IPS-15b (cell line): Measurements from ENCODE around the gene EREG.

ENCODE experiments used
- H3K27me3 ChIP-seq: one replicate; pipeline ENCODE4 v1.6.1; 2013; ENCODE audit warnings: low read length; ENCODE audit not compliant: control insufficient read depth, insufficient read depth
- H3K36me3 ChIP-seq: one replicate; pipeline ENCODE4 v1.6.1; 2013; ENCODE audit warnings: low read length; ENCODE audit not compliant: control insufficient read depth, insufficient read depth
- H3K4me1 ChIP-seq: one replicate; pipeline ENCODE4 v1.6.1; 2013; ENCODE audit warnings: mild to moderate bottlenecking, low read length; ENCODE audit not compliant: control insufficient read depth, insufficient read depth
- H3K4me3 ChIP-seq: one replicate; pipeline ENCODE4 v1.5.1; 2013; ENCODE audit warnings: low read depth, low read length
- H3K9ac ChIP-seq: one replicate; pipeline ENCODE4 v1.6.1; 2013; ENCODE audit warnings: low read depth, mild to moderate bottlenecking, low read length
- H3K9me3 ChIP-seq: one replicate; pipeline ENCODE4 v1.6.1; 2013; ENCODE audit warnings: mild to moderate bottlenecking, low read length; ENCODE audit not compliant: control insufficient read depth, insufficient read depth

EREG gene

DNA sequence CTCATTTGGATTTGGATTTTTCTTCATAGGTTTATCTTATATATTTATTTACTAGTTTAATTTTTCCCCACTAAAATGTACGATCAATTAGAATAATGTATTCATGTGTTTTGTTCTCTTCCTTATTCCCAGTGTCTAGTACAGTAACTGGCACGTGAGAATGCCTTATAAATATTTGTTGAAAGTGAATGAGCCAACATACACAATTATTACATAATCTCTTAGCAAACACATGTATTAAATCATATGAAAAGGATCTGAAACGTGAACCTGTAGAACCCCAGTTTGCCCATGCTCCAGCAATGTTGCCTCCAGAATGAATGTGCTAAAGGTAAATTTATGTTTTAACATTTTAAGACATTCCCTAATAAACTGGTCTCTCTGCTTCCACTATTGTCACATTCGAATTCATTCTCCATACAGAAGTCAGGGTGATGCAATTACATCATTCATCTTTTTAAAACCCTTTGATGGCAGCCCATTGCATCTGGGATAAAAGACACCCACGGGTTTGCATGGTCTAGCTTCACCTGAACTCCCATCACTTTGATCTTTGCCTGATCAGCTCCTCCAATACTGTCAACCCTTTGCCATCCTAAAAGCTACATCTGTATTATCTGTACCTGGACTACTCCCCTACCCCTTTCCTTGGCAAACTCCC is 49.3 kb downstream of the EREG start:
- Histone ChIP-seq H3K4me1 (peaks cover 5% of the 10 kb centered on the region), H3K27me3 (no peaks in the 10 kb centered on the region), H3K9ac (no peak overlapping the region), H3K36me3 (no peaks in the 10 kb centered on the region), H3K4me3 (no peak overlapping the region), H3K9me3 (no peaks in the 10 kb centered on the region)

DNA sequence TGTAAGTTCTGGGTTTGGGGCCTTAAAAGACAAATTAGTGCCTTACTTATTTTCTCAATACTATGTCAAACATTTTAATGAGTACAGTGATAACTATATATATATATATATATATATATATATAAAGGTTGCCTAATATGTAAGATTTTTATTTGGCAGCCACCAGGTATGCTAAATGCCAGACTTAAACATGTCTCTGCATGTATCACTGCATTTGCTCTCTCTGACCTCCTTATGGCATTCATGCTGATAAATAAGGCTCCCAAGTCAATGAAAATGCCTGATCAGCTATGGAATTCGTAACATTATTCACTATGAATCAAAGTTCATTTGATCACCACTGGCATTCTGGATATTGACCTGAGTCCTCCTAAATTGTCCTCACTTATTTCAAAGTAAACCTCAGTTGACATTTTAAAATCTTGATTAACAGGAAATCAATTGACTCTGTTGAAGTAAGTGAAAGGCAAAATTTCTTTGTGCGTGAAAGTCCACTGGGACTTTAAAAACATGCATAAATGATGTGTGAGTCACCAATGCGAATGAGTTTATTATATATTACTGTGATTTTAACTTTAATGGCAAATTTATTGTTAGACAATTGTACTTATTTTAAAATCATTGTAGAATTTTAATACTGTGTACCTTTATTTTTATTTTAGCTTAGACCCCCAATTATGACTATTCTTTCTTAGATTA is 50.8 kb downstream of the EREG start:
- H3K9me3 ChIP-seq: peaks cover 3% of the 10 kb centered on the region
- H3K36me3 ChIP-seq: no peaks in the 10 kb centered on the region
- no peaks in the 10 kb centered on the region for H3K27me3 ChIP-seq
- no peak overlapping the region for H3K4me3 ChIP-seq
- H3K4me1 ChIP-seq: peaks cover 5% of the 10 kb centered on the region
- no peak overlapping the region for H3K9ac ChIP-seq

DNA sequence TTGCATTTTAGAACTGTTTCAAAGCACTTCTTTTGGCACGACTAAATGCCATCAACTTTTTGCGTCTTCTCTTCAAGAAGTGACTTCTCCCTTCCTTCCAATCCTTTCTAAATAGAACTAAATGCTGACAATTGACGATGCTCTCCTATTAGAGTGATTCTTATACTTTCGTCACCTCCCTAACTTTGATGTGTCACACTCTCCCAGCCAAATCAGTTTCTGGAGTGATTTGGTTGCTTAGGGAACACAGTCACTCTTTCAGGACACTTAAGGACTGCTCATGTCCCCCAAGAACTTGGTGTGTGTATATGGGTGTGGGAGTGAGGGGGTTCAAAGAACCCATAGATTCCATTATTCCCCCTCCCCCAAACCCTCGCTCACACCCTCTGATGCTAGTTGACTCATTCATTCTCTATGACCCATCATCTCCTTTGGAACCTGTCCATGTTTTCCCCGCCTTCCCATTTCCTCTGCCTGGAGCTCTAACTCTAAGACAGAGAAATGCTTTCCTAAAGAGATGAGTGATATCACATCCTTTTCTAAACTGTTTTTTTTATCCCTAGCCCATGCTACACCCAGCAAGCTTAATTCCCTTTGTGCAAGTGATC is 53.2 kb downstream of the EREG start:
- Histone ChIP-seq H3K4me3 (no peak overlapping the region), H3K36me3 (no peaks in the 10 kb centered on the region), H3K9ac (no peak overlapping the region), H3K27me3 (no peaks in the 10 kb centered on the region), H3K4me1 (peaks cover 2% of the 10 kb centered on the region), H3K9me3 (peaks cover 3% of the 10 kb centered on the region)

DNA sequence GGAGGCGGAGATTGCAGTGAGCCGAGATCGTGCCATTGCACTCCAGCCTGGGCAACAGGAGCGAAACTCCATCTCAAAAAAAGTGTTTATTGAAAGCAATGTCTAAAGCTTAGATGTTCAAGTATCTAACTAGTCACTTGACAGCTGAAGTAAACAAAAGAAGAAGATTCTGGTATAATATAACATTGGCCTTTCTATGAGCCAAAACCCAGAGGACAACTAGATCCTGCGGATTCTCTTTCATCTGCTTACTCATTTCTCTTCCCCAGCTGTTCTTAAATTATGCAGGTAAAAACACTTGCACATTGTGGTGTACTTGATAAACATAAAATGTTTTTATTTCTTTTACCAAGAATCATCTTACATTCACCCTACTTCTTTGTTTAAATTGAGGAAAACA is 55.9 kb downstream of the EREG start:
- Histone ChIP-seq H3K9me3 (peaks cover 3% of the 10 kb centered on the region), H3K36me3 (no peaks in the 10 kb centered on the region), H3K9ac (no peak overlapping the region), H3K27me3 (no peaks in the 10 kb centered on the region), H3K4me1 (peaks cover 3% of the 10 kb centered on the region), H3K4me3 (no peak overlapping the region)

DNA sequence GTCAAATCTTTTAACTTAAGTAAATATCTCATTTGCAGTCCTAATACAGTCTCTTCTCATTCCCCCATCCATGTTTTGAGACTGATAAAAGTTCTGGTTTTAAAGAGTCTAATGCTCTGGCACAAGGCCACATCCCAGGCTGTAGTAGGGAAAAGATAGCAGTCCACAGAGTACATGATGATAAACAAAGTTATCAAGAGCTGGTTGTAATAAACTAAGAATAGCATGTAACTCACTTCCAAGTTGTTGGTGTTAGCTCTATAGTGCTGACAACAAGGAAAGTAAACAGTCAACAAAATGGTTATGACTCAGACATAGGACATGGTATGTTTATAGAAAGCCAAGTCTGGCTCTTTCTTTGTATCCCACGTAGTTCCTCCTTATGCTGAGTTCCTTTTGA is 58.2 kb downstream of the EREG start:
- Histone ChIP-seq H3K36me3 (no peaks in the 10 kb centered on the region), H3K4me1 (peaks cover 3% of the 10 kb centered on the region), H3K9ac (no peak overlapping the region), H3K9me3 (peaks cover 3% of the 10 kb centered on the region), H3K4me3 (no peak overlapping the region), H3K27me3 (no peaks in the 10 kb centered on the region)

DNA sequence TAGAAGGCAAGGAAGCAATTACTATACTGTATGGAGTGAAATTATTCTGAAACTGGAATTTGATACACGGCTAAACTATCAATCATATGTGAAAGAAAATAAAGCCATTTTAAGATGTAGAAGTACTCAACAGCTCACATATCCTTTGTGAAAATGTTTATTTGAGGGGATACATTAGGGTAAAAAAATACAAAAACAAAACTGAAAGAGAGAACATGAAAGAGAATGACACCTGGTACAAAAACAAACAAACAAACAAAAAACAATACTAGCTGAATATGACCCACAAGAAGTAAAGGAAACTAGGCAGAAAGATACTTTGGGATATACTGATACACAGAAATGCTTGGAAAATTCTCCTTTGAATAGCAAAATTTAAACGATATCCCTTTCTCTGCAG is 59.2 kb downstream of the EREG start:
- Histone ChIP-seq H3K9me3 (peaks cover 3% of the 10 kb centered on the region), H3K4me3 (no peak overlapping the region), H3K36me3 (no peaks in the 10 kb centered on the region), H3K9ac (no peak overlapping the region), H3K4me1 (peaks cover 3% of the 10 kb centered on the region), H3K27me3 (no peaks in the 10 kb centered on the region)

DNA sequence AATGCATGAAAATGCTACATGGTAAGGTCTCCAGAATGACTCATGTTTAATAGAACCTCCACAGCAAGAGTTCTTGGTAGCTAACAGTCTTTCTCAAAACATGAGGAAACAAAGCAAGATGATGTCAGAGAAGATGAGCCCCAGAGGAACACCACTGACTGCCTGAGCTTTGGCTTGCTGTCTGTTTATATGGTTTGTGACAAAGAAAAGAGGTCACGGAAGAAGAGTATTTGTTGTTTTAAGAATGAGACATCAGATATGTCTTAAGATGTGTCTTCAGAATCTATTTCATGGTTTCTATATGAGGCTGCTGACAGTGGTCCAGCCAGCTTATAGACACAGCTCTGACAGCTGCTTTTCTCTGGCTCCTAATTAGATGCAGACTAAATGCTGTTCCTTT is 61.2 kb downstream of the EREG start:
- no peaks in the 10 kb centered on the region for H3K27me3 ChIP-seq
- H3K9ac ChIP-seq: no peak overlapping the region
- H3K36me3 ChIP-seq: no peaks in the 10 kb centered on the region
- H3K4me1 ChIP-seq: peaks cover 3% of the 10 kb centered on the region
- no peak overlapping the region for H3K4me3 ChIP-seq
- H3K9me3 ChIP-seq: no peaks in the 10 kb centered on the region

DNA sequence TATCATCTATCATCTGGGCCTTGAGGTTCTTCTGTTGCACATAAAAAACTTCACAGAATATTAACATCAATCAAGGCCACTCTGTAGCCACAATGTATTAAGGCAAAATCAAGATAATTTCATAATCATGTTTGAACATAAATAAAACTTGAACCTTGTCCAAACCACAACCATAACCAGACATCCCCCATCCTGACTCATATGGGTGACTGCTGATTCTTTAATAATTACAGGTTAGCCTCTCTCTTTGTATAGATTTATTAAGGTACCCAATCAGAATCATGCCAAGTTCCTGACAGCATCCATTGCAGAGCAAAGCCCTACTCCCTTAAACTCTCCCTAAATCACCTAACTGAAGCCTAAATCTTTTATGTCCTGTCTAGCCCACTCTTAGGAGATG is 63.3 kb downstream of the EREG start:
- Histone ChIP-seq H3K27me3 (no peaks in the 10 kb centered on the region), H3K36me3 (no peaks in the 10 kb centered on the region), H3K4me1 (no peaks in the 10 kb centered on the region), H3K9ac (no peak overlapping the region), H3K9me3 (no peaks in the 10 kb centered on the region), H3K4me3 (no peak overlapping the region)

DNA sequence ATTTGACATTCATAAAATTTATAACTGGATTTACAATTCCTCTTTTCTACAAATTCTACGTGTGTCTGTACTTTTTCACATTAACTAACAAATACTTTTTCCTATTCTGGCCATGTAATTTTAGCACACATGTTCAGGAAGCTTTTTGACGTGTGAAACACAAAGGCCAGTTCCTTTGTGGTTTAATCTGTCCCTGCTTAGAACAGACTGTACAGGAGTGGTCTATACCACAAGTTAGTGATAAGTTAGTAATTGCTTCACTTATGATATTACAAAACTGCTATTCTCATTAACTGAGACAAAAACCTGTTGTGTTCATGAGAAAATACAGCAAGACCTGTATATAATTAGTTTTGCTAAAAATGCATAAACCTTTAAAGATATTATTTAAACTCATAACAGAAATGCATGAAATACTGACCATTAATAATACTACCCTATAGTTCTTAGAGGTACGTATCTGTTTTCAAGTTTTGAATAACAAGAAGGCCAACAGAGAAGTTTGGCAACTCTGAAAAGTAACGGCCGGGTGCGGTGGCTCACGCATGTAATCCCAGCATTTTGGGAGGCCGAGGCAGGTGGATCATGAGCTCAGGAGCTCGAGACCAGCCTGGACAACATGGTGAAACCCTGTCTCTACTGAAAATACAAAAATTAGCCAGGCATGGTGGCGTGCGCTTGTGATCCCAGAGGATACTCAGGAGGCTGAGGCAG is 66.3 kb downstream of the EREG start:
- Histone ChIP-seq H3K27me3 (no peaks in the 10 kb centered on the region), H3K9me3 (no peaks in the 10 kb centered on the region), H3K9ac (no peak overlapping the region), H3K4me3 (no peak overlapping the region), H3K4me1 (no peaks in the 10 kb centered on the region), H3K36me3 (no peaks in the 10 kb centered on the region)

DNA sequence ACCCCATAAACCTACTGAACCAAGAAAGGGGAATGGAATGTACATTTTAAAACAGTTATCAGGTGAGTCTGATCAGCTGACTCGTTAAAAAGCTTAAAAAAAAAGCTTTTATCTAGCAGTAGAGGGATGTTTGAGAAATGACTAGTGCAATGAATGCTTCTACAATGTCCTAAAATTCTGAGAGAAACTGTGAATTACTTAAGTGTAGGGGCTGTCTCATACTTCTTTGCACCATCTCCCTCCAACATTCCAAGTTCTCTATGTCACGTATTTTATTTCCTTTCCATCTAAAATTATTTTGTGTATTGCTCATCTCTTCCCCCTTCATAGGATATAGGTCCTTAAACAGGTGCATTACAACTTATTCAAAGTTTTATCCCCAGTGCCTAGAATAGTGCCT is 68.1 kb downstream of the EREG start:
- no peaks in the 10 kb centered on the region for H3K9me3 ChIP-seq
- no peak overlapping the region for H3K4me3 ChIP-seq
- H3K27me3 ChIP-seq: no peaks in the 10 kb centered on the region
- H3K4me1 ChIP-seq: no peaks in the 10 kb centered on the region
- no peaks in the 10 kb centered on the region for H3K36me3 ChIP-seq
- H3K9ac ChIP-seq: no peak overlapping the region

DNA sequence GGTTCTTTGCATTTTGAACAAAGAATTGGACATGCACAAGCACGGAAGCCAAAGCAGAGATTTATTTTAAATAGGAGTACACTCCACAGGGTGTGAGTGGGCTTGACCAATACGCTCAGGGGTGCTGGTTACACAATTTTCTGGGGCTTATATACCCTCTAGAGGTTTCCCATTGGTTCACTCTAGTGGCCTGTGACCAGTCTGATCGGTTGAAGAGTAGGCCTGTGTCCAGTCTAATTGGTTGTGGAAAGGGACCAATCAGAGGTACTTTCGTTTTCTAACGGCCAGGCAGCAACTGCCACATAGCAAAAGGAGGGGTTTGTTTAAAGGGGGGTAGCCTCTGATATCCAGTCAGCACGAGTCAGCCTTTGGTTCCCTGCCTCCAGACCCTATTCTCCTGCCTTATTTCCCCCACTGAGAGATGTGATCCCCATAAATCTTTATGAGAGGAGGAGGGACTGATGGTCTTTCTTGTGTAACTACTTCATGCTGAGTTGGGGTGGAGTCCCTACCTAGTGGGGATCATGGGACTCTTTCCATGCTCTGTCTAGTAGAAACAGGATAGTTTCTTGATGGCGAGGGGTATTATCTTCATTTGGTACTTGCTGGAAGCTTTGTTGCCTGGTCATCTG is 68.7 kb downstream of the EREG start:
- H3K4me1 ChIP-seq: no peaks in the 10 kb centered on the region
- no peaks in the 10 kb centered on the region for H3K9me3 ChIP-seq
- no peak overlapping the region for H3K4me3 ChIP-seq
- H3K9ac ChIP-seq: no peak overlapping the region
- no peaks in the 10 kb centered on the region for H3K36me3 ChIP-seq
- no peaks in the 10 kb centered on the region for H3K27me3 ChIP-seq
